Gastrocnemius medialis (tissue), 4 donors: Measurements from ENCODE around the gene CORIN.

Experiments used
- POLR2A ChIP-seq, 2 donors: fragments of 450-650 bp; IDR thresholded peaks; one replicate each; pipeline ENCODE4 v1.6.1; 2017; ENCODE audit warnings: antibody characterized with exemption in 2 of 2, mild to moderate bottlenecking in 2 of 2, moderate library complexity in 2 of 2
- TF ChIP-seq, protein P1 (sequence below), 5 experiments: fragments of 450-650 bp in 3 of 5; fragments of 200-600 bp in 2 of 5; sonication (generic) in 2 of 5; IDR thresholded peaks in 4 of 5; conservative IDR thresholded peaks in 1 of 5; 1 replicate in 4 of 5; 2 replicates in 1 of 5; pipeline ENCODE4 v1.5.1; 2016 to 2019; ENCODE audit warnings: antibody characterized with exemption in 5 of 5, mild to moderate bottlenecking in 3 of 5, moderate library complexity in 3 of 5

DNA sequence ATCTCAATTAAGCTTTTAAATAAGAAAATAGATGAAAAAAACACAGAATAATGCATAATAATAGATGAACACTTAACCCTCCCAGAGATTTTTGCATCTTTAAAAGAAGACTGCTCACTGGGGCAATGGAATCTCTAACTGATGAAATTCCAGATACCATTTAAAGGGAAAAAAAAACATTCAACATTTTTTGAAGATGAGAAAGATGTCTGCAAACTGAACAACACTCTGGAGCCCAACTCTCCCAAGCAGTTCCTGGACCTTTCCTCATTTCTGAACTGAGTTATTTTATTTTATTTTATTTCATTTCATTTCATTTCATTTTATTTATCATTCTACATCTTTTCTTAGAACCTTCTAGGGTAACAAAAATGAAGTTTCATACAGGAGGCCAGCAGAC, 90.7 kb downstream of the CORIN start:
- TF ChIP-seq, protein P1, sequence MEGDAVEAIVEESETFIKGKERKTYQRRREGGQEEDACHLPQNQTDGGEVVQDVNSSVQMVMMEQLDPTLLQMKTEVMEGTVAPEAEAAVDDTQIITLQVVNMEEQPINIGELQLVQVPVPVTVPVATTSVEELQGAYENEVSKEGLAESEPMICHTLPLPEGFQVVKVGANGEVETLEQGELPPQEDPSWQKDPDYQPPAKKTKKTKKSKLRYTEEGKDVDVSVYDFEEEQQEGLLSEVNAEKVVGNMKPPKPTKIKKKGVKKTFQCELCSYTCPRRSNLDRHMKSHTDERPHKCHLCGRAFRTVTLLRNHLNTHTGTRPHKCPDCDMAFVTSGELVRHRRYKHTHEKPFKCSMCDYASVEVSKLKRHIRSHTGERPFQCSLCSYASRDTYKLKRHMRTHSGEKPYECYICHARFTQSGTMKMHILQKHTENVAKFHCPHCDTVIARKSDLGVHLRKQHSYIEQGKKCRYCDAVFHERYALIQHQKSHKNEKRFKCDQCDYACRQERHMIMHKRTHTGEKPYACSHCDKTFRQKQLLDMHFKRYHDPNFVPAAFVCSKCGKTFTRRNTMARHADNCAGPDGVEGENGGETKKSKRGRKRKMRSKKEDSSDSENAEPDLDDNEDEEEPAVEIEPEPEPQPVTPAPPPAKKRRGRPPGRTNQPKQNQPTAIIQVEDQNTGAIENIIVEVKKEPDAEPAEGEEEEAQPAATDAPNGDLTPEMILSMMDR (IDR thresholded peaks at IDR 0.05 in 4 of 5, conservative IDR thresholded peaks at IDR 0.05 in 1 of 5): no peak
- no peak for TF ChIP-seq POLR2A (IDR thresholded peaks at IDR 0.05)
